Fibroblast of mammary gland (primary cell): Measurements from ENCODE around the gene MGST3.
"Not testable (repeated sequence)": the region's sequence is repeated elsewhere in the genome, so short reads cannot be mapped to it uniquely, and the experiment has no call there.

Experiments
- DNase-seq: peaks from one replicate; pipeline ENCODE4 v3.0.0-alpha.2; 2010; ENCODE audit warnings: low read depth
- H3K4me3 ChIP-seq: 2 replicates; pipeline ENCODE4 v1.5.1; 2011; ENCODE audit warnings: low read depth, mild to moderate bottlenecking, low read length, moderate library complexity; ENCODE audit not compliant: control insufficient read depth
- CTCF ChIP-seq: conservative IDR thresholded peaks from 2 replicates; pipeline ENCODE4 v1.5.1; 2011; ENCODE audit warnings: low read depth, low read length, inconsistent platforms; ENCODE audit not compliant: control insufficient read depth, insufficient read depth

The MGST3 gene

GRCh38 chr1:165697491-165697880, 66.5 kb downstream of the MGST3 start:
- no peak for TF ChIP-seq CTCF
- no peak for DNase-seq

GRCh38 chr1:165697881-165698760, 67.1 kb downstream of the MGST3 start, which contains the start of gene ALDH9A1:
ALDH9A1 (minus strand) TSS chr1:165698562; CDS start chr1:165698558, 4 bp downstream.
- peak; percentile 83 for DNase-seq
- TF ChIP-seq CTCF: peak; percentile 29
- peak within 1 kb of the TSS; percentile 99 for H3K4me3 ChIP-seq

More at GRCh38 chr1:165697491-165697880, 66.5 kb downstream of the MGST3 start:
- peak overlapping the region; percentile 99 for H3K4me3 ChIP-seq

- H3K4me3 ChIP-seq: peak overlapping the region; percentile 99
- no peak for TF ChIP-seq CTCF
- DNase-seq: no peak
Observed at GRCh38 chr1:165698761-165699052, 67.7 kb downstream of the MGST3 start.

GRCh38 chr1:165699577-165699976, 68.5 kb downstream of the MGST3 start:
- no peak for DNase-seq
- TF ChIP-seq CTCF: no peak
- no peak overlapping the region for H3K4me3 ChIP-seq

GRCh38 chr1:165701922-165702321, 70.9 kb downstream of the MGST3 start:
- not testable (repeated sequence) for DNase-seq, H3K4me3 ChIP-seq

GRCh38 chr1:165703648-165704047, 72.6 kb downstream of the MGST3 start:
- TF ChIP-seq CTCF: no peak
- DNase-seq: no peak
- H3K4me3 ChIP-seq: no peak overlapping the region
